ENCODE results near the gene LUC7L2. TPM values are rescaled to one million over a fixed set of nuclear protein-coding genes. Genes with fewer than 3 reads are reported as not detected.
A peak's percentile ranks its signal among the peaks of the same experiment; 100 is the strongest.

The LUC7L2 gene
- total and polyA plus RNA-seq, 10 of the 15 experiments (the other 5 are each of a cell fraction or from before 2014, with no cell fraction given) = 31.7 to 98.7 (median 68.6) TPM

DNA sequence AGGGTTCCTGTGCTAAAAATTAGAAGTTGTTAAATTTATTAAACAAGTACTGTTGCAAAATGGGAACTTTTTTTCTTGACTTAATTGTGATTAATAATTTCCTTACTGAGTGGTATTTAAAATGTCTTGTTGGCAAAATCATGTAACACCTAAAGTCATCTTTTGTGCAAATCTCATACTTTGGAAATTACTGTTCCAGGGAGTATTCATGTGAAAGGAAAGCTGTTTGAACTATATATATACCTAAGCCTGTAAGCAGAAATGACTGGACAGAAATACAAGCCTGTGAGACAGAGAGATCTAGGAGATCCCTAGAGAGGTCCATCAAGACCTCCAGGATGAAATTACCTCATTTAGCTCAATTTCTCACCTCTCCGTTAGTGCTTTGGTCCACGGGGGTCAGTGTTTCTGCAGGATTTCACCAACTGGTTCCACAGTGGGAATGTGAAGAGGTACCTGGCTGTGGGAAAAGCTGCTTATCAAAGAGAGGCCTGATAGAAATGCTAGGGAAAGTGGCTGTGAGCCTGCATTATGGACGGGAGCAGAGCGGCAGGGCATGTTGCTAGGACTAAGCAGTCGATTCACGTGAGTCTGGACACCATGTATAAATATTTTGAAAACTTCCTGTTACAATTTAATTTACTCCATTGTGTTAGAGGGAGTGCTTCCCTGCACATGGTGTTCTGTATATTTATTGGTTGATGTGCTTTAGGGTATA lies 7.9 kb downstream of the LUC7L2 start (continued):
- no peak for TF ChIP-seq MYB (IDR thresholded peaks at IDR 0.05; ENCODE audit: borderline replicate concordance, low read depth, low read length)
- TF ChIP-seq EZH2 (IDR thresholded peaks at IDR 0.05; ENCODE audit: borderline replicate concordance, control insufficient read depth, low read depth, low read length) = no peak
- no peak for TF ChIP-seq SPI1 (IDR thresholded peaks at IDR 0.05; ENCODE audit: borderline replicate concordance, insufficient read depth, low read depth, low read length)
- TF ChIP-seq CHD1 (IDR thresholded peaks at IDR 0.05; ENCODE audit: low read depth, low read length) = no peak
- no peak for TF ChIP-seq TAF1 (IDR thresholded peaks at IDR 0.05; ENCODE audit: borderline replicate concordance, low read depth, low read length)
- no peak for TF ChIP-seq RBBP5 (conservative IDR thresholded peaks at IDR 0.05)

GRCh38 chr7:139370301-139370942 lies 10.7 kb downstream of the LUC7L2 start:
- H2AFZ ChIP-seq (ENCODE audit: control insufficient read depth, low read depth, low read length) = no peak overlapping the region
- H4K20me1 ChIP-seq (ENCODE audit: control insufficient read depth, insufficient read depth) = peaks cover 4% of the 10 kb centered on the region; the same call in 1 of the 2 replicates
- no peak overlapping the region for H3K4me3 ChIP-seq
- ChIA-PET RAD21 (ENCODE audit: unreplicated experiment) (interaction anchor here (1.0 kb wide), 1 partner anchor 1441 kb away, joined by 3 read pairs; no protein-coding TSS in a partner anchor), CTCF (interaction anchor here (1.6 kb wide), 1 partner anchor 64 kb away, joined by 3 read pairs; no protein-coding TSS in a partner anchor), POLR2A (interaction anchor here (0.6 to 1.2 kb wide), 2 partner anchors 11 to 236 kb away, joined by 3 read pairs; partner anchors contain the start of gene LUC7L2), SMC1A (ENCODE audit: uncharacterized antibody, unreplicated experiment) (interaction anchor here (2.2 kb wide), 1 partner anchor 10 kb away, joined by 7 read pairs; the partner anchor contains the start of gene LUC7L2)
- FAIRE-seq = no peak
- no peak overlapping the region for H3K9ac ChIP-seq (ENCODE audit: control insufficient read depth, insufficient read depth, low read length)
- peaks cover 0 to 17% of the 10 kb centered on the region in 2 experiments; a peak in 3 of 4 replicates for H3K36me3 ChIP-seq (ENCODE audit: control insufficient read depth in 2 of 2, insufficient read depth in 2 of 2, low read length in 1 of 2)
- in situ Hi-C loops (cut with MboI) = loop anchor here (25.0 kb wide), 1 partner anchor 1542 kb away; the partner anchor contains the start of gene BRAF
- no peak overlapping the region; the same call in 1 of the 2 replicates for H3K4me2 ChIP-seq (ENCODE audit: control insufficient read depth, insufficient read depth)
- ATAC-seq = peak; percentile 33
- H3K79me2 ChIP-seq (ENCODE audit: control insufficient read depth, insufficient read depth, low read length) = peaks cover 91% of the 10 kb centered on the region
- no peak overlapping the region for H3K27ac ChIP-seq (ENCODE audit: control insufficient read depth, insufficient read depth)
- intact Hi-C loops (cut with micrococcal nuclease; ENCODE audit: unreplicated experiment) = no loop called here
- no TSS peak for BruUV-seq (replicated peaks)
- H3K9me3 ChIP-seq (replicated peaks; ENCODE audit: control insufficient read depth, insufficient read depth, low read length) = no peaks in the 10 kb centered on the region
- 97% methylated on average over 5 of the region's 5 CpGs for WGBS (ENCODE audit: insufficient coverage, insufficient replicate concordance, low lambda C conversion rate, missing lambda C conversion rate)
- DNase-seq (ENCODE audit: low read depth, low spot score) = no peak
- 0 out of 2 replicates have a peak, but pooled peaks have one; percentile 23 for TF ChIP-seq POLR2AphosphoS5 (IDR thresholded peaks at IDR 0.05; ENCODE audit: low read length)
- TF ChIP-seq SMC3 (IDR thresholded peaks at IDR 0.05; ENCODE audit: borderline replicate concordance, low read length) = no peak
- peaks cover under 1% of the 10 kb centered on the region; the same call in 1 of the 2 replicates for H3K4me1 ChIP-seq (ENCODE audit: control insufficient read depth, insufficient read depth, low read length)
- H3K27me3 ChIP-seq (replicated peaks in 1 of 2; ENCODE audit: control insufficient read depth in 2 of 2, insufficient read depth in 2 of 2, low read length in 1 of 2) = no peaks in the 10 kb centered on the region
